Measurements from ENCODE around the gene CRIP1. TPM values are rescaled to one million over a fixed set of nuclear protein-coding genes. Genes with fewer than 3 reads are reported as not detected.

Gene CRIP1
- total and polyA plus RNA-seq, 2 experiments from 2014 or later, result 0.80 to 8.4 TPM

- no peak overlapping the region for H3K27ac Mint-ChIP-seq
- Histone ChIP-seq H2AFZ (no peak overlapping the region), H3K36me3 (ENCODE audit: insufficient read depth) (no peaks in the 10 kb centered on the region), H3K27me3 (ENCODE audit: insufficient read depth) (peaks cover 94% of the 10 kb centered on the region), H3K4me1 (ENCODE audit: insufficient read depth) (peaks cover 8% of the 10 kb centered on the region; the same call in 1 of the 2 replicates), H3K4me3 (no peak overlapping the region), H3K27ac (ENCODE audit: low read depth) (no peak overlapping the region), H3K4me2 (no peak overlapping the region), H3K79me2 (replicated peaks; ENCODE audit: insufficient read depth) (no peaks in the 10 kb centered on the region), H4K20me1 (replicated peaks; ENCODE audit: insufficient read depth) (no peaks in the 10 kb centered on the region), H3K9me2 (ENCODE audit: insufficient read depth) (no peaks in the 10 kb centered on the region), H3F3A (replicated peaks; ENCODE audit: low read depth) (no peaks in the 10 kb centered on the region)
- H3K9me3 Mint-ChIP-seq, result no peaks in the 10 kb centered on the region
- peaks cover 74% of the 10 kb centered on the region for H3K27me3 Mint-ChIP-seq (ENCODE audit: insufficient read depth, low read depth, poor library complexity)
- H3K4me1 Mint-ChIP-seq, result peaks cover 15% of the 10 kb centered on the region; the same call in 2 of the 3 replicates
- H3K36me3 Mint-ChIP-seq (ENCODE audit: low read depth), result no peaks in the 10 kb centered on the region
- H3K4me3 Mint-ChIP-seq, result no peak overlapping the region
- TF ChIP-seq CREB1 (CRISPR knock-in tag; IDR thresholded peaks at IDR 0.05; ENCODE audit: low read depth), result no peak
- no peak for TF ChIP-seq NANOG (IDR thresholded peaks at IDR 0.05; ENCODE audit: borderline replicate concordance)
- no peak for TF ChIP-seq ZNF462 (CRISPR knock-in tag; IDR thresholded peaks at IDR 0.05)
- no peak for TF ChIP-seq POLR2AphosphoS5 (IDR thresholded peaks at IDR 0.05; ENCODE audit: low read depth)
- TF ChIP-seq EZH2phosphoT487 (IDR thresholded peaks at IDR 0.05; ENCODE audit: unreplicated experiment), result no peak
- TF ChIP-seq STAT1 (IDR thresholded peaks at IDR 0.05; ENCODE audit: unreplicated experiment), result no peak
- no peak for TF ChIP-seq EZH2 (IDR thresholded peaks at IDR 0.05; ENCODE audit: low read depth, unreplicated experiment)
- no peak for TF ChIP-seq CTCF (conservative IDR thresholded peaks at IDR 0.05; ENCODE audit: low read depth in 2 of 2)
- TF ChIP-seq ZNF331 (CRISPR knock-in tag; IDR thresholded peaks at IDR 0.05; ENCODE audit: low read depth), result no peak
- TF ChIP-seq ZNF114 (CRISPR knock-in tag; IDR thresholded peaks at IDR 0.05), result no peak
- TF ChIP-seq JUNB (IDR thresholded peaks at IDR 0.05; ENCODE audit: unreplicated experiment), result no peak
- TF ChIP-seq REST (IDR thresholded peaks at IDR 0.05; ENCODE audit: unreplicated experiment), result no peak
- no peak for TF ChIP-seq ETS1 (IDR thresholded peaks at IDR 0.05)
- no peak for ATAC-seq
- DNase-seq (ENCODE audit: low spot score), result no peak
Measured at GRCh38 chr14:105483300-105484068, 3.2 kb upstream of the CRIP1 start.

All from GM23338 (cell line).